ENCODE measurements around the gene BAIAP2.

DNA sequence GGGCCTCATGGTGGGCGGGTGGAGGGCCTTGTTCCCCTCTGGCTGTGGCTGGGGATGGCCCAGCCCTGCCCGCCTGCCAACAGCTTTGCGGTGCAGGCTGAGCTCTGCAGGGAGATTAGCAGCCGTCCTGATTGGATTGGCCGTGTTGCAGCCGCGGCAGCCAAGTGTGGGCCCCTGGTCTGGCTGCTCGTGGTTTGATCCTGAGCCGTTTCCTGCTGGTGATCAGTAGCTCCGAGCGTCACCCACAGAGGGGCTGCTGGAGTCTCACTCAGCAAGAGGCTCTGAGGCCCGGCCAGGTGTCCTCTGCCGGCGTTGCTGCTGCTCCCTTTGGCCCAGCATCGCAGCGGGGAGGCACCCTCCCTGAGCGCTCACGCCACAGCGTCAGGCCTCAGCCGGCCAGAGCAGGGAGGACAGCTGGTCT, 32.5 kb downstream of the BAIAP2 start:
- TF ChIP-seq, protein P1, sequence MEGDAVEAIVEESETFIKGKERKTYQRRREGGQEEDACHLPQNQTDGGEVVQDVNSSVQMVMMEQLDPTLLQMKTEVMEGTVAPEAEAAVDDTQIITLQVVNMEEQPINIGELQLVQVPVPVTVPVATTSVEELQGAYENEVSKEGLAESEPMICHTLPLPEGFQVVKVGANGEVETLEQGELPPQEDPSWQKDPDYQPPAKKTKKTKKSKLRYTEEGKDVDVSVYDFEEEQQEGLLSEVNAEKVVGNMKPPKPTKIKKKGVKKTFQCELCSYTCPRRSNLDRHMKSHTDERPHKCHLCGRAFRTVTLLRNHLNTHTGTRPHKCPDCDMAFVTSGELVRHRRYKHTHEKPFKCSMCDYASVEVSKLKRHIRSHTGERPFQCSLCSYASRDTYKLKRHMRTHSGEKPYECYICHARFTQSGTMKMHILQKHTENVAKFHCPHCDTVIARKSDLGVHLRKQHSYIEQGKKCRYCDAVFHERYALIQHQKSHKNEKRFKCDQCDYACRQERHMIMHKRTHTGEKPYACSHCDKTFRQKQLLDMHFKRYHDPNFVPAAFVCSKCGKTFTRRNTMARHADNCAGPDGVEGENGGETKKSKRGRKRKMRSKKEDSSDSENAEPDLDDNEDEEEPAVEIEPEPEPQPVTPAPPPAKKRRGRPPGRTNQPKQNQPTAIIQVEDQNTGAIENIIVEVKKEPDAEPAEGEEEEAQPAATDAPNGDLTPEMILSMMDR (CRISPR knock-in tag; IDR thresholded peaks at IDR 0.05): no peak
- TF ChIP-seq REPIN1 (CRISPR knock-in tag; IDR thresholded peaks at IDR 0.05; ENCODE audit: borderline replicate concordance, low read depth) (no peak), MAX (IDR thresholded peaks at IDR 0.05) (no peak), CAMTA2 (CRISPR knock-in tag; IDR thresholded peaks at IDR 0.05; ENCODE audit: borderline replicate concordance) (no peak), ZNF496 (CRISPR knock-in tag; IDR thresholded peaks at IDR 0.05; ENCODE audit: insufficient replicate concordance) (no peak), HDAC2 (CRISPR knock-in tag; IDR thresholded peaks at IDR 0.05) (no peak), ZNF260 (CRISPR knock-in tag; IDR thresholded peaks at IDR 0.05; ENCODE audit: borderline replicate concordance, low read depth) (no peak), ZNF33B (CRISPR knock-in tag; IDR thresholded peaks at IDR 0.05) (no peak), JUNB (CRISPR knock-in tag; IDR thresholded peaks at IDR 0.05; ENCODE audit: borderline replicate concordance) (no peak), RAD21 (CRISPR knock-in tag; IDR thresholded peaks at IDR 0.05) (no peak), ZNF570 (CRISPR knock-in tag; IDR thresholded peaks at IDR 0.05; ENCODE audit: borderline replicate concordance) (no peak), MAFG (CRISPR knock-in tag; IDR thresholded peaks at IDR 0.05) (no peak)
